NCI-H1694 (cell line): Measurements from ENCODE around the gene SETD2.

Experiments used
- DNase-seq: peaks from one replicate; lab custom pipeline; 2025; lab: John Stamatoyannopoulos, UW

SETD2 gene

GRCh38 chr3:47009225-47010110 lies 154.4 kb downstream of the SETD2 start:
- no peak for DNase-seq

DNA sequence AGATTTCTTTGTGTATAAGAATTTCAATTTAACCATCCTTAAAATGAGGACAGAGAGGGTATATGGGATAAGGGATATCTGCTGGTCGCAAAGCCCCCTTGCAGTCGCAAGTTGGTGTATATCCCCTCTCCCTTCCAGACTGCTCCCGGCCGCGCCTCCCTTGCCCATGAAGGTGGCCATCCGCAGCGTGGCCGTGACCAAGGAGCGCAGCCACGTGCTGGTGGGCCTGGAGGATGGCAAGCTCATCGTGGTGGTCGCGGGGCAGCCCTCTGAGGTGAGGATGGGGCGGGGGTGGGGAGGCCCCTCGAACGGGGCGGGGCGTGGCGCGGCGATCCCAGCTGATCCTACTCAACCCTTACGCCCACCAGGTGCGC lies 155.1 kb downstream of the SETD2 start:
- DNase-seq, result no peak

GRCh38 chr3:47008234-47008796 lies 155.6 kb downstream of the SETD2 start:
- no peak for DNase-seq

GRCh38 chr3:47007482-47008233 lies 156.3 kb downstream of the SETD2 start:
- no peak for DNase-seq

DNA sequence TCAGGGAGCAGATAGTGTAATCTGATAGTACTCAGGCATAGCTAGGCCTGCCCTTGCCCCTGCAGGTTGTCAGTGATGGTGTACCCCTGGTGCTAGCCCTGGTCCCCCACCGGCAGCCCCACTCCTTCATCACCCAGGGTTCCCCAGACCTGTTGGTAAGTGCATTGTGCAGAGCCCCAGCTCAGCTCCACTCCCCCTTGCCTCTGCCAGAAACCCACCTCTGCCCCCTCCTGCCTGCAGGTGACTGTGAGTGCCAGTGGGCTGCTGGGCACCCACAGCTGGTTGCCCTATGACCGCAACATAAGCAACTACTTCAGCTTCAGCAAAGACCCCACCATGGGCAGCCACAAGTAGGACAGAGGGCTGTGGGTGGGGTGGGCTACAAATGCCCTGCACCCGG lies 156.9 kb downstream of the SETD2 start:
- no peak for DNase-seq

DNA sequence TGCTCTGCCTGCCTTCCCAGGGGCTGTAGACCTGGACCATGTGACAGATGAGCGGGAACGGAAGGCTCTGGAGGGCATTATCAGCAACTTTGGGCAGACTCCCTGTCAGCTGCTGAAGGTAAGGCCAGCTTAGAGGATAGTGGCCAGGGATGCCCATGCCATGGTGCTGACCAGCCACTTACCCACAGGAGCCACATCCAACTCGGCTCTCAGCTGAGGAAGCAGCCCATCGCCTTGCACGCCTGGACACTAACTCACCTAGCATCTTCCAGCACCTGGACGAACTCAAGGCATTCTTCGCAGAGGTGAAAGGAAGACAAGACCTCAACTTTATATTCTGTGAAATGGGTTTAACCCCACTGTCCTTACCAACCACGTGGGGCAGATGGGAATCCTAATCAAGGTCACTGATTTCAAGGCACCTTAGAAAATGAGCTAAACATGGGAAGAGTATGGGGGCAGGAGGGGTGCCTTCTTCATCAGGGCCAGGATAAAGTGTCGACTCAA lies 157.7 kb downstream of the SETD2 start:
- DNase-seq, result no peak

- no peak for DNase-seq
Observed at GRCh38 chr3:47005212-47006144, 158.4 kb downstream of the SETD2 start.

DNA sequence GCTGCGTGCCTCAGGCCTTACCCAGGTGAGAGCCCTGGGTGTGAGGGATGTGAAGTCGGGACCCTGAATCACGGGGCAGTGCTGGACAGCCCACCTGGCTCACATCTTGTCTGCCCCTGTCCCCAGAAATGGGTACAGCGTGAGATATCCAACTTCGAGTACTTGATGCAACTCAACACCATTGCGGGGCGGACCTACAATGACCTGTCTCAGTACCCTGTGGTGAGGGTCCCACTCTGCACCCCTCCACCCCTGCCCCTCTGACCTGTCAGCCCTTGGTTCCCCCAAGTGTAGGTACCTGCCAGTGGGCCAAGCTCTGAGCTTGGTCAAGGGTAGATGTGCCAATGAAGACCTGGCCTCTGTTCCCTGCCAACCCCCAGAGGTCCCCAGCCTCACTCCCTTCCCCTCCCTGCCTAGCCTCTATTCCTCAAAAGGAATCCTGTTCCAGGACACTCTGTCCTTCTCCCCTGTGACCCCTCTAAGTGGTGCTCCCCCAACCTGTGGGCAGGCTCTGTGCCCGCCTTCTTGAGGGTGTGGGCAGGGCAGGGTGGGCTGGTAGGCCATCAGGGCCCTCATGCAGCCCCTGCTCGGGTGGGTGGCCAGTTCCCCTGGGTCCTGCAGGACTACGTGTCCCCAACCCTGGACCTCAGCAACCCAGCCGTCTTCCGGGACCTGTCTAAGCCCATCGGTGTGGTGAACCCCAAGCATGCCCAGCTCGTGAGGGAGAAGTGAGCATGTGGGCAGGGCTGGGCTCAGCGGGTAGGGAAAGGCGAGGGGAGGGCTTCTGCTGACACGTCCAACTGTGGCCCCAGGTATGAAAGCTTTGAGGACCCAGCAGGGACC lies 159.3 kb downstream of the SETD2 start:
- no peak for DNase-seq

GRCh38 chr3:47003461-47004368 lies 160.2 kb downstream of the SETD2 start:
- DNase-seq, result no peak

GRCh38 chr3:47003056-47003410 lies 160.9 kb downstream of the SETD2 start:
- DNase-seq, result no peak

DNA sequence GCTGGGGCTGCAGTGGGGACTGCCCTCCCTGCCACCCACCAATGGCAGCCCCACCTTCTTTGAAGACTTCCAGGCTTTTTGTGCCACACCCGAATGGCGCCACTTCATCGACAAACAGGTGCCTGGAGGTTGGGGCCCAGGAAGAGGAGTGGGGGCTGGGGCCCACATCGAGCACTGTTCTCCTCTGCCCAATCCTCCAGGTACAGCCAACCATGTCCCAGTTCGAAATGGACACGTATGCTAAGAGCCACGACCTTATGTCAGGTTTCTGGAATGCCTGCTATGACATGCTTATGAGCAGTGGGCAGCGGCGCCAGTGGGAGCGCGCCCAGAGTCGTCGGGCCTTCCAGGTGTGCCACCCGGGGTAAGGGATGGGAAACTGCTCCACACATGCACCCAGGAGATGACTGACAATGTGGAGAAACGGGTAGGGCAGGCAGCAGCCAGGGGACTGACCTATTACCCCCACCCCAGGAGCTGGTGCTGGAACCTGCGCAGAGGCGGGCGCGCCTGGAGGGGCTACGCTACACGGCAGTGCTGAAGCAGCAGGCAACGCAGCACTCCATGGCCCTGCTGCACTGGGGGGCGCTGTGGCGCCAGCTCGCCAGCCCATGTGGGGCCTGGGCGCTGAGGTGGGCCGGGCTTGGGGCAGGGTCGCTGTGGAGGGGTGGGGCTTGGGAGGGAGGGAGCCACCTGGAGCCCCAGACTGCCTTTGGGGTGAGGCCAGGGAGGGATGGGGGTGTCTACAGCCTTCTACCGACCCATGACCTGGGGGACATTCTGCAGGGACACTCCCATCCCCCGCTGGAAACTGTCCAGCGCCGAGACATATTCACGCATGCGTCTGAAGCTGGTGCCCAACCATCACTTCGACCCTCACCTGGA lies 161.5 kb downstream of the SETD2 start:
- no peak for DNase-seq

DNA sequence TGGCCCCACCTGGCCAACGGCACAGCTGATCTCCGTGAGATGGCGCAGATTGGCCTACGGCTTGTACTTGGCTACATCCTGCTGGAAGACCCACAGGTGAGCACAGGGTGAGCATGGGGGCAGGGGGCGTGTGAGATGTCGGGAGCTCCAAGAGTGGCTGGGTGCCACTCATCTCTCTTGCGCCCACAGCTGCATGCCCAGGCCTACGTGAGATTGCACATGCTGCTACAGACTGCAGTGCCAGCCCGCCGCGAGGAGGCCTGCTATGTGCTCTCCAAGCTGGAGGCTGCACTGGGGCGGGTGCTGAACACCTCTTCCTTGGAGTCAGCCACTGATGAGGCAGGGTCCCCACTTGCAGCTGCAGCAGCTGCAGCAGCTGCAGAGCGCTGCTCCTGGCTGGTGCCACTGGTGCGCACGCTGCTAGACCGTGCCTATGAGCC lies 162.2 kb downstream of the SETD2 start:
- DNase-seq, result no peak

DNA sequence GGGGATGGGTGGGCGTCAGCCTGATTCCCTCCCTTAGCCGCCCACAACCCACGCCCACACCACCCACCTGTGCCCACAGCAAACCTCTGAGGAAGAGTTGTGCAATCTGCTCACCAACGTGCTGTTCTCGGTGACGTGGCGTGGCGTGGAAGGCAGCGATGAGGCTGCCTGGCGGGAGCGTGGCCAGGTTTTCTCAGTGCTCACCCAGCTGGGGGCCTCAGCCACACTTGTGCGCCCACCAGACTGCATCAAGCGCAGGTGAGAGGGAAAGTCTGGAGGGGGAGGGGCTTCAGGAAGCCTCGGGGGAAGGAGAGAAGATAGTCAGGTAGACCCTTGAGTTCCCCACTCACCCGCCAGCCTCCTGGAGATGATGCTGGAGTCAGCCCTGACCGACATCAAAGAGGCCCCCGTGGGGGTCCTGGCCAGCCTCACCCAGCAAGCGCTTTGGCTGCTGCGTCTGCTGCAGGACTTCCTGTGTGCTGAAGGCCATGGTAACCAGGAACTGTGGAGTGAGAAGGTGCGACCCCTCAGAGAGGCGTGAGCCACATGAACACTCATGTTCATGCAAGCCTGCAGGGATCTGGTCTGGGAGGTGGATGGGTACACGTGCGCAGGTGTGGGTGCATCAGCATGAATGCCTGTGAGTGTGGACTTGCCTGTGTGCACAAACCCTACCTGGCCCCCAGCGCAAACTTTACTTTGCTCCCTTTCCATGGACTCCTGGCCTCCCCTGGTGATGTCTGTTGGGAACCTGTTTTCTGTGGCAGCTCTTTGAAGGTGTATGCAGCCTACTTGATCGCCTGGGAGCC lies 162.8 kb downstream of the SETD2 start:
- no peak for DNase-seq

- no peak for DNase-seq
Observed at GRCh38 chr3:47000198-47000815, 163.6 kb downstream of the SETD2 start.

DNA sequence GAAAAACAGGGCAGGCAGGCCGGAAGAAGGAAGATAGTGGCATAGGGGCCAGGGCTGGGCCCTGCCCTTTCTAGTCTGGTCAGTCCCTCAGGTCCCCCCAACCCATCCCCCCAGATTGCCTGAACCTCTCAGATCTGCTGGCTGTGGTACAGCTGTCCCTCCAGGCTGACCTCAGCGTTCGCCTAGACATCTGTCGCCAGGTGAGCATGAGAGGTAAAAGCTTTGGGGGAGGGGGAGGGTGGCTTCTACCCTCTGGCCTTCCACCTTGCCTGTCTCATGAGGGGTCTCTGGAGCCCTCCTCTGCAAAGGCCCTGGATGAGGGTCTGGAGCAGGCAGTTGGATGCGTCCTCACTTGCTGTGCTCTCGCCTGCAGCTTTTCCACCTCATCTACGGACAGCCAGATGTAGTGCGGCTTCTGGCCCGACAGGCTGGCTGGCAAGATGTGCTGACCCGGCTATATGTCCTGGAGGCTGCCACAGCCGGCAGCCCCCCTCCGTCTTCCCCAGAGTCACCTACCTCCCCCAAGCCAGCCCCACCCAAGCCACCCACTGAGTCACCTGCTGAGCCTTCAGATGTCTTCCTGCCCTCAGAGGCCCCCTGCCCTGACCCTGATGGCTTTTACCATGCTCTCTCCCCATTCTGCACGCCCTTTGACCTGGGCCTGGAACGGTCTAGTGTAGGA lies 164.3 kb downstream of the SETD2 start:
- DNase-seq, result no peak

- no peak for DNase-seq
Observed at GRCh38 chr3:46998852-46999515, 164.9 kb downstream of the SETD2 start.
